SK-N-MC (cell line): Measurements from ENCODE around the gene ACOXL.

ENCODE experiments used
- DNase-seq: peaks from one replicate; pipeline ENCODE4 v3.0.0-alpha.2; 2011; ENCODE audit warnings: low read depth, low spot score
- H3K27ac ChIP-seq: fragments of 200-600 bp; sonication (generic); 2 replicates; pipeline ENCODE4 v1.5.1; 2016; ENCODE audit warnings: mixed run types
- H3K36me3 ChIP-seq: fragments of 200-600 bp; sonication (generic); 2 replicates; pipeline ENCODE4 v1.6.1; 2017; ENCODE audit warnings: antibody characterized with exemption, low read length, mixed read lengths; ENCODE audit not compliant: insufficient read depth
- H3K4me3 ChIP-seq: fragments of 200-600 bp; sonication (generic); 2 replicates; pipeline ENCODE4 v1.5.1; 2016
- H3K9ac ChIP-seq: fragments of 200-600 bp; sonication (generic); 2 replicates; pipeline ENCODE4 v1.8.0; 2017; ENCODE audit warnings: mixed run types, mixed read lengths; ENCODE audit not compliant: insufficient read length
- H3K9me3 ChIP-seq: fragments of 200-600 bp; sonication (generic); 2 replicates; pipeline ENCODE4 v1.6.1; 2017; ENCODE audit warnings: low read depth, mild to moderate bottlenecking, antibody characterized with exemption, low read length, moderate library complexity, mixed read lengths
- EZH2 ChIP-seq: fragments of 200-600 bp; sonication (generic); IDR thresholded peaks from one replicate; pipeline ENCODE4 v1.6.1; 2017; ENCODE audit warnings: antibody characterized with exemption
- FOXP2 ChIP-seq: optimal IDR thresholded peaks from 2 replicates; pipeline ENCODE3; 2011; ENCODE audit warnings: mild to moderate bottlenecking, moderate library complexity; ENCODE audit not compliant: insufficient read depth; ENCODE audit errors: extremely low read length, control extremely low read depth
- POLR2AphosphoS5 ChIP-seq: IDR thresholded peaks from 2 replicates; pipeline ENCODE4 v1.6.1; 2012; ENCODE audit warnings: mild to moderate bottlenecking, low read depth, low read length, borderline replicate concordance

The ACOXL gene

GRCh38 chr2:111100765-111101162 is 368.4 kb downstream of the ACOXL start:
- DNase-seq = no peak
- no peak overlapping the region for H3K27ac ChIP-seq

DNA sequence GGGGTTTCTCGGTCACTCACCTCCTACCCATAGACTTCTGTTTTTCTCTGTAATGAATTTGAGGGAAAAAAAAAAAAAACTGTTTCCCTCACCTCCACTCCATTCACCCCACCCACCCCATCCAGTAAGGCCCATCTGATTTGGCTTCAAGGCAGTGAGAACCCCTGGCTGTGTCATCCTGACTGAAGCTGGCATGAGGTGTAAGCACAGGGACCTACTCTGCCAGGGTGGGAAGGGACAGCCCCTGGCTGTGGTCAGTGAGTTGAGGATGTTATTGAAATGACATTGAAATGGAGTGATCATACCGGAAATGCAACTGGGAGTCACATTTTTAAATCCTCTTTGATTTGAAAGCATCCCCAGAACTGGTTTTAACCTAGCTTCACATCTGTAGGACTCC is 369.2 kb downstream of the ACOXL start:
- no peak overlapping the region for H3K27ac ChIP-seq
- no peaks in the 10 kb centered on the region for H3K9me3 ChIP-seq
- DNase-seq = no peak
- TF ChIP-seq POLR2AphosphoS5 = no peak
- TF ChIP-seq EZH2 = no peak
- TF ChIP-seq FOXP2 = no peak
- H3K9ac ChIP-seq = no peak overlapping the region
- H3K36me3 ChIP-seq = no peaks in the 10 kb centered on the region
- no peak overlapping the region for H3K4me3 ChIP-seq

More at GRCh38 chr2:111100765-111101162, 368.4 kb downstream of the ACOXL start:
- Histone ChIP-seq H3K9me3 (no peaks in the 10 kb centered on the region), H3K9ac (no peak overlapping the region), H3K4me3 (no peak overlapping the region), H3K36me3 (no peaks in the 10 kb centered on the region)
- TF ChIP-seq EZH2 (no peak), POLR2AphosphoS5 (no peak), FOXP2 (no peak)

DNA sequence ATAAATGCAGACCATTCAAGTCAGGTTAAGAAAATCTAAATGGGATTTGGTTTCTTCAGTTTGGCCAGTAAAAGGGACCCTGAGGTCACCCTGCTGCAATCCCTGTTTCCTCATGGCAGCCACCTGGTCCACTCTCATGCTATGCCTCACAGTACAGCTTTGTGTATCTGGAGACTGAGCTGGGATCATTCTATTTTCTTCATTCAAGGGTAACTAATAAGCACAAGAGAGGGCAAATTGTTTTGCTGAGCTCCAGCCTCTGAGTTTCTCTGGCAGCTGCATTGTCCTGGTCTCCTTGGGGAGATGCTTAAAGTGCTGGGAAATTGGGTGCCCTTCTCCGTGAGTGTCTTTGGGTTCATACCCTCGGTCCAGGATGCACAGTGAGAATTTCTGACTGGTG is 369.8 kb downstream of the ACOXL start:
- TF ChIP-seq POLR2AphosphoS5 (no peak), EZH2 (no peak)
- no peak overlapping the region for H3K4me3 ChIP-seq
- no peak overlapping the region for H3K27ac ChIP-seq

DNA sequence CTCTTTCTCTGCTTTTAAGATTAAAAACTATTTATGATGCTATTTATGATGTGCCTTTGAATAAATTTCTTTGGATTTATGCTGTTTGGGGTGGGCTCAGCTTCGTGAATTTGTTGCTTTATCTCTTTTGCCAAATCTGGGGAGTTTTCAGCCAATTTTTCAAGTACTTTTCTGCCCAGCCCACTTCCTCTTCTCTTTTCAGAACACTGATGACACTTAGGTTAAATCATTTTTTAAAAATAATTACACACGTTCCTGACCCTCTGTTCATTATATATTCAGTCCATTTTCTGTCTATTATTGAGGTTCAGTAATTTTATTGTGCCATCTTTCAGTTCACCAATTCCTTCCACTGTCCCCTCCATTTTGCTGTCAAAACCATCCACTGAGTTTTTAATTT is 373.6 kb downstream of the ACOXL start:
- H3K4me3 ChIP-seq = no peak overlapping the region
- TF ChIP-seq EZH2 = no peak
- TF ChIP-seq POLR2AphosphoS5 = no peak
- no peak for TF ChIP-seq FOXP2

More for the DNA sequence above, 369.8 kb downstream of the ACOXL start:
- DNase-seq = no peak
- H3K36me3 ChIP-seq = no peaks in the 10 kb centered on the region
- no peaks in the 10 kb centered on the region for H3K9me3 ChIP-seq
- H3K9ac ChIP-seq = no peak overlapping the region

DNA sequence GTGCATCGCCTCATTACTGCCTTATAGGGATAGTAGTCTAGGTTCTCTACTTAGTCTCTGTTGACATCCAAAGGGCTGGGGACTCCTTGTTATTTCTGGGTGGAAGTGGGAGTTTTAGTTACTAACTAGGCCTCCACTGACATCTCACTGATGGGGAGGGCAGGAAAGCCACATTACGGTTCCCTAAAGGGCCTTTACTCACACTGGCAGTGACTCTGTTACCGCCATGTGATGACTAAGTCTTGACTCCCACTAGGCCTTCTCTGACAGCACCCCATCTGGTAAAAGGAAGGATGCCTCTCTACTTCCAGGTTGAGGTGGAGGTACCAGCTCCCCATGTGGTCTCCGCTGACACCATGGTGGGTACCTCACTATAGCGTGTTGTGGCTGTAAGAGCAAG is 374.3 kb downstream of the ACOXL start:
- Histone ChIP-seq H3K9ac (no peak overlapping the region), H3K36me3 (no peaks in the 10 kb centered on the region), H3K9me3 (no peaks in the 10 kb centered on the region), H3K27ac (no peak overlapping the region), H3K4me3 (no peak overlapping the region)
- DNase-seq = no peak
- TF ChIP-seq EZH2 (no peak), FOXP2 (no peak), POLR2AphosphoS5 (no peak)

More for the DNA sequence above, 373.6 kb downstream of the ACOXL start:
- no peak for DNase-seq
- Histone ChIP-seq H3K9ac (no peak overlapping the region), H3K9me3 (no peaks in the 10 kb centered on the region), H3K27ac (no peak overlapping the region), H3K36me3 (no peaks in the 10 kb centered on the region)

- Histone ChIP-seq H3K4me3 (no peak overlapping the region), H3K27ac (no peak overlapping the region), H3K9ac (no peak overlapping the region), H3K36me3 (no peaks in the 10 kb centered on the region), H3K9me3 (no peaks in the 10 kb centered on the region)
- TF ChIP-seq FOXP2 (no peak), POLR2AphosphoS5 (no peak), EZH2 (no peak)
- no peak for DNase-seq
Observed at GRCh38 chr2:111108745-111109271, 376.4 kb downstream of the ACOXL start.

DNA sequence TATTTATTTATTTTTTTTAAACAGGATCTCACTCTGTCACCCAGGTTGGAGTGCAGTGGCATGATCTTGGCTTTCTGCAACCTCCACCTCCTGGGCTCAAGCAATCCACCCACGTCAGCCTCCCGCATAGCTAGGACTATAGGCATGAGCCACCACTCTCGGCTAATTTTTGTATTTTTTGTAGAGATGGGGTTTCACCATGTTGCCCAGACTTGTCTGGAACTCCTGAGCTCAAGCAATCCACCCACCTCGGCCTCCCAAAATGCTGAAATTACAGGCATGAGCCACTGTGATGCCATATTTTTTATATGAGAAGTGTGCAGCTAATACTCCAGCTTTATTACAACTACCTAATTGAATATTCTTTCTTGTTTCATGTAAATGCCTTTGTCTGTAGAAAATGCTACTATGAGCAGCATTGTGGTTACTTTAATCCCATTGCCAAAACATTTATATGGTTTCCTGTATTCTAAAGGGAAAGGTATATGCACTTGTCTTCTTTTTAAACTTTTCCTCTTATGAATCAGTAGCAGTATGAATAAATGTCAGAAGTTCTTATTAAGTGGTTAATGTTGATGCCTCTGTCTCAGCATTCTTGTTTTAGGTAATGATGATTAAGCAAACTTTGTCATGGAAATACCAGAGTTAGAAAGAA is 378.9 kb downstream of the ACOXL start:
- no peak overlapping the region for H3K27ac ChIP-seq
- no peaks in the 10 kb centered on the region for H3K36me3 ChIP-seq
- no peak overlapping the region for H3K9ac ChIP-seq
- H3K9me3 ChIP-seq = no peaks in the 10 kb centered on the region
- no peak for DNase-seq
- H3K4me3 ChIP-seq = no peak overlapping the region
- no peak for TF ChIP-seq POLR2AphosphoS5
- TF ChIP-seq EZH2 = no peak
- TF ChIP-seq FOXP2 = no peak

GRCh38 chr2:111113838-111114237 is 381.5 kb downstream of the ACOXL start:
- Histone ChIP-seq H3K4me3 (no peak overlapping the region), H3K36me3 (no peaks in the 10 kb centered on the region)
- TF ChIP-seq FOXP2 = no peak
- no peak for TF ChIP-seq EZH2
- TF ChIP-seq POLR2AphosphoS5 = no peak

More at GRCh38 chr2:111113838-111114237, 381.5 kb downstream of the ACOXL start:
- DNase-seq = no peak
- H3K27ac ChIP-seq = no peak overlapping the region
- H3K9ac ChIP-seq = no peak overlapping the region
- no peaks in the 10 kb centered on the region for H3K9me3 ChIP-seq
